Gastroesophageal sphincter (tissue), 3 donors: ENCODE results near the gene FAM117A.

Source experiments
- CTCF ChIP-seq, 4 experiments: fragments of 200-600 bp in 2 of 4; fragments of 450-650 bp in 2 of 4; sonication (generic) in 1 of 4; IDR thresholded peaks; one replicate each; pipeline ENCODE4 v1.5.1; 2017 to 2019; ENCODE audit warnings: antibody characterized with exemption in 4 of 4, mild to moderate bottlenecking in 2 of 4, moderate library complexity in 2 of 4
- POLR2A ChIP-seq, 2 donors: fragments of 450-650 bp; IDR thresholded peaks; one replicate each; pipeline ENCODE4 v1.6.1; 2017; ENCODE audit warnings: antibody characterized with exemption in 2 of 2, mild to moderate bottlenecking in 2 of 2, moderate library complexity in 1 of 2

- TF ChIP-seq POLR2A (IDR thresholded peaks at IDR 0.05) (no peak), CTCF (IDR thresholded peaks at IDR 0.05) (no peak)
These were observed 3.1 kb upstream of the FAM117A start for GRCh38 chr17:49766918-49767530.
